H9 (cell line): ENCODE results near the gene HBP1. TPM values are rescaled to one million over a fixed set of nuclear protein-coding genes. Genes with fewer than 3 reads are reported as not detected.

Experiments used
- DNase-seq: peaks from one replicate; pipeline ENCODE4 v3.0.0-alpha.2; 2017
- H2AFZ ChIP-seq: one replicate; pipeline ENCODE4 v1.6.1; 2013; ENCODE audit warnings: mild to moderate bottlenecking, low read length, control low read depth, moderate library complexity
- H2AK5ac ChIP-seq: 2 replicates; pipeline ENCODE4 v1.6.1; 2013; ENCODE audit warnings: low read length, control low read depth, mixed read lengths; ENCODE audit not compliant: insufficient read length
- H2BK120ac ChIP-seq: one replicate; pipeline ENCODE4 v1.6.1; 2013; ENCODE audit warnings: low read depth, mild to moderate bottlenecking, low read length, control low read depth, inconsistent platforms; ENCODE audit not compliant: poor library complexity, severe bottlenecking
- H2BK12ac ChIP-seq: 2 replicates; pipeline ENCODE4 v1.6.1; 2013; ENCODE audit warnings: low read length, control low read depth, mixed read lengths, low read depth; ENCODE audit not compliant: insufficient read length
- H2BK15ac ChIP-seq: 2 replicates; pipeline ENCODE4 v1.6.1; 2013; ENCODE audit warnings: low read depth, low read length, control low read depth
- H2BK20ac ChIP-seq: one replicate; pipeline ENCODE4 v1.6.1; 2013; ENCODE audit warnings: low read depth, mild to moderate bottlenecking, low read length, control low read depth, inconsistent platforms; ENCODE audit not compliant: poor library complexity, severe bottlenecking
- H2BK5ac ChIP-seq: 2 replicates; pipeline ENCODE4 v1.6.1; 2013; ENCODE audit warnings: low read length, control low read depth, mixed read lengths; ENCODE audit not compliant: insufficient read length
- H3K14ac ChIP-seq: 2 replicates; pipeline ENCODE4 v1.6.1; 2013; ENCODE audit warnings: low read length, control low read depth; ENCODE audit not compliant: insufficient read depth
- H3K18ac ChIP-seq: 2 replicates; pipeline ENCODE4 v1.6.1; 2013; ENCODE audit warnings: low read depth, mild to moderate bottlenecking, mixed read lengths, low read length, control low read depth; ENCODE audit not compliant: insufficient read length
- H3K23ac ChIP-seq: 2 replicates; pipeline ENCODE4 v1.6.1; 2013; ENCODE audit warnings: low read length, control low read depth, mixed read lengths, low read depth; ENCODE audit not compliant: insufficient read length
- H3K23me2 ChIP-seq: 2 replicates; pipeline ENCODE4 v1.6.1; 2013; ENCODE audit warnings: low read depth, mild to moderate bottlenecking, mixed read lengths, low read length, control low read depth; ENCODE audit not compliant: insufficient read length, poor library complexity, severe bottlenecking
- H3K27ac ChIP-seq: 2 replicates; pipeline ENCODE4 v1.5.1; 2013; ENCODE audit warnings: low read length, control low read depth, mixed read lengths, low read depth; ENCODE audit not compliant: insufficient read length
- H3K27me3 ChIP-seq: 2 replicates; pipeline ENCODE4 v1.6.1; 2013; ENCODE audit warnings: low read length, control low read depth, inconsistent platforms; ENCODE audit not compliant: insufficient read depth
- H3K4ac ChIP-seq: 2 replicates; pipeline ENCODE4 v1.6.1; 2013; ENCODE audit warnings: low read depth, mild to moderate bottlenecking, control low read depth, inconsistent platforms, low read length, moderate library complexity
- H3K4me1 ChIP-seq: 2 replicates; pipeline ENCODE4 v1.6.1; 2013; ENCODE audit warnings: low read length, control low read depth, inconsistent platforms; ENCODE audit not compliant: insufficient read depth
- H3K4me2 ChIP-seq: 2 replicates; pipeline ENCODE4 v1.6.1; 2013; ENCODE audit warnings: low read length, control low read depth, mixed read lengths; ENCODE audit not compliant: insufficient read length, insufficient read depth
- H3K56ac ChIP-seq: 2 replicates; pipeline ENCODE4 v1.6.1; 2013; ENCODE audit warnings: low read depth, mild to moderate bottlenecking, mixed read lengths, low read length, control low read depth; ENCODE audit not compliant: insufficient read length
- H3K79me1 ChIP-seq: 2 replicates; pipeline ENCODE4 v1.6.1; 2013; ENCODE audit warnings: low read depth, mild to moderate bottlenecking, moderate library complexity, low read length, control low read depth, inconsistent platforms; ENCODE audit not compliant: insufficient read depth, poor library complexity, severe bottlenecking
- H3K79me2 ChIP-seq: 2 replicates; pipeline ENCODE4 v1.6.1; 2013; ENCODE audit warnings: low read length, control low read depth, inconsistent platforms; ENCODE audit not compliant: insufficient read depth
- H3K9ac ChIP-seq: 2 replicates; pipeline ENCODE4 v1.6.1; 2013; ENCODE audit warnings: low read length, control low read depth, mixed read lengths; ENCODE audit not compliant: insufficient read length; ENCODE audit errors: extremely low read depth
- H3K9me3 ChIP-seq: one replicate; pipeline ENCODE4 v1.6.1; 2013; ENCODE audit warnings: low read depth, low read length, inconsistent platforms; ENCODE audit not compliant: control insufficient read depth
- H3T11ph ChIP-seq: one replicate; pipeline ENCODE4 v1.6.1; 2013; ENCODE audit warnings: mild to moderate bottlenecking, low read length, control low read depth, inconsistent platforms
- H4K20me1 ChIP-seq: one replicate; pipeline ENCODE4 v1.6.1; 2013; ENCODE audit not compliant: control insufficient read depth, insufficient read length, insufficient read depth
- H4K5ac ChIP-seq: 2 replicates; pipeline ENCODE4 v1.6.1; 2013; ENCODE audit warnings: low read depth, mild to moderate bottlenecking, mixed read lengths, low read length, control low read depth; ENCODE audit not compliant: insufficient read length
- H4K8ac ChIP-seq: replicated peaks from 2 replicates; pipeline ENCODE4 v1.6.1; 2013; ENCODE audit warnings: low read length, control low read depth, mixed read lengths, low read depth; ENCODE audit not compliant: insufficient read length
- H4K91ac ChIP-seq: 2 replicates; pipeline ENCODE4 v1.6.1; 2013; ENCODE audit warnings: low read depth, mild to moderate bottlenecking, moderate library complexity, mixed read lengths, low read length, control low read depth; ENCODE audit not compliant: insufficient read length
- H3K27ac Mint-ChIP-seq, 3 experiments: 2 replicates in 2 of 3; 3 replicates in 1 of 3; pipeline ENCODE4 v1.8.0; 2020 to 2021; ENCODE audit warnings: mixed read lengths in 3 of 3, mild to moderate bottlenecking in 1 of 3, moderate library complexity in 1 of 3
- H3K27me3 Mint-ChIP-seq: 2 replicates; pipeline ENCODE4 v1.8.0; 2021; ENCODE audit warnings: low read depth, mild to moderate bottlenecking, moderate library complexity, mixed read lengths
- H3K36me3 Mint-ChIP-seq, 3 experiments: 2 replicates in 2 of 3; 3 replicates in 1 of 3; pipeline ENCODE4 v1.8.0; 2020 to 2021; ENCODE audit warnings: low read depth in 3 of 3, mixed read lengths in 3 of 3; ENCODE audit not compliant: insufficient read depth in 1 of 3
- H3K4me1 Mint-ChIP-seq, 2 experiments: 2 replicates each; pipeline ENCODE4 v1.8.0; 2020; ENCODE audit warnings: mixed read lengths in 2 of 2
- H3K4me3 Mint-ChIP-seq, 2 experiments: 2 replicates in 1 of 2; 3 replicates in 1 of 2; pipeline ENCODE4 v1.8.0; 2020 to 2021; ENCODE audit warnings: mild to moderate bottlenecking in 2 of 2, mixed read lengths in 2 of 2, moderate library complexity in 1 of 2
- H3K9me3 Mint-ChIP-seq, 2 experiments: 2 replicates in 1 of 2; 3 replicates in 1 of 2; pipeline ENCODE4 v1.8.0; 2020; ENCODE audit warnings: mild to moderate bottlenecking in 2 of 2, mixed read lengths in 2 of 2, moderate library complexity in 1 of 2
- WGBS: extraction: QIAGEN DNeasy Blood & Tissue Kit; methylation state at CpG from one replicate; pipeline ENCODE4 v1.1.7; 2013; ENCODE audit warnings: missing lambda C conversion rate, low lambda C conversion rate, mixed read lengths; ENCODE audit not compliant: insufficient read length; ENCODE audit errors: extremely low coverage; 5-methylcytosine and 5-hydroxymethylcytosine counted together
- total RNA-seq: library from RNA; stranded (reverse); gene quantifications from 2 replicates; pipeline ENCODE4 v1.2.1, GENCODE V29; 2021
- TF ChIP-seq, protein P1 (sequence below): fragments of 200-600 bp; sonication (generic); conservative IDR thresholded peaks from 3 replicates; pipeline ENCODE4 v1.8.0; 2021; ENCODE audit warnings: antibody characterized with exemption, mild to moderate bottlenecking

The HBP1 gene
- total RNA-seq, 1 experiment from 2014 or later, result 27.6 TPM

DNA sequence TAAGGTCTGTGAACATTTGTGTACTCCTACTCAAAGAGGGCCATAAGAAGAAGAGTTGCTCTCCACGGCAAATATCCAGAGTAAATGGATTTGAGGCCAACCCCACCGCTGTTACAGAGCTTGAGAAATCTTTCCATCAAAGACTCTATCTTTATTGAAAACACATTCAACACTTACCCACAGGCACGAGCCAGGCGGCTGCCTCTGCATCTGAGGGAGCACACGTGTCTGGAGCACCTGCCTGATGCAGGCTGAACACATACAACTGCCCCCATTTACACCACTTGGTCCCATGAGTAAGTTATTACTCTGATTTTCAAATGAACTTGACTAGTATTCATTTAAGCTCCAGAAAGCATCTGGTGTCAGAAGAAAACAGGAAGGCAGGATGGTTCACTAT lies 38.7 kb downstream of the HBP1 start:
- H3K4me3 Mint-ChIP-seq, result no peak overlapping the region
- peaks cover 7 to 27% (median 19%) of the 10 kb centered on the region in 3 experiments; a peak in 6 of 7 replicates for H3K36me3 Mint-ChIP-seq
- Histone ChIP-seq H3K4ac (no peak overlapping the region), H2BK20ac (no peak overlapping the region), H3K23ac (no peak overlapping the region), H3K14ac (no peak overlapping the region), H3K4me1 (no peaks in the 10 kb centered on the region), H3K79me1 (no peaks in the 10 kb centered on the region), H2BK120ac (no peak overlapping the region), H4K91ac (no peak overlapping the region), H4K20me1 (no peaks in the 10 kb centered on the region), H3T11ph (no peak overlapping the region), H2AK5ac (no peak overlapping the region), H3K23me2 (no peaks in the 10 kb centered on the region), H3K18ac (no peak overlapping the region), H3K9ac (no peak overlapping the region), H2BK12ac (no peak overlapping the region), H4K5ac (no peak overlapping the region), H3K79me2 (no peaks in the 10 kb centered on the region), H2BK5ac (no peak overlapping the region), H3K27me3 (no peaks in the 10 kb centered on the region), H2AFZ (no peak overlapping the region), H2BK15ac (no peak overlapping the region), H3K56ac (no peak overlapping the region), H3K4me2 (no peak overlapping the region), H3K9me3 (no peaks in the 10 kb centered on the region), H3K27ac (no peak overlapping the region), H4K8ac (no peak overlapping the region)
- H3K27me3 Mint-ChIP-seq, result no peaks in the 10 kb centered on the region
- H3K27ac Mint-ChIP-seq, result no peak overlapping the region
- no peaks in the 10 kb centered on the region for H3K4me1 Mint-ChIP-seq
- H3K9me3 Mint-ChIP-seq, result no peaks in the 10 kb centered on the region
- DNase-seq, result no peak
- WGBS, result no CpG with 5 or more reads among the region's 5 CpGs
- TF ChIP-seq, protein P1, sequence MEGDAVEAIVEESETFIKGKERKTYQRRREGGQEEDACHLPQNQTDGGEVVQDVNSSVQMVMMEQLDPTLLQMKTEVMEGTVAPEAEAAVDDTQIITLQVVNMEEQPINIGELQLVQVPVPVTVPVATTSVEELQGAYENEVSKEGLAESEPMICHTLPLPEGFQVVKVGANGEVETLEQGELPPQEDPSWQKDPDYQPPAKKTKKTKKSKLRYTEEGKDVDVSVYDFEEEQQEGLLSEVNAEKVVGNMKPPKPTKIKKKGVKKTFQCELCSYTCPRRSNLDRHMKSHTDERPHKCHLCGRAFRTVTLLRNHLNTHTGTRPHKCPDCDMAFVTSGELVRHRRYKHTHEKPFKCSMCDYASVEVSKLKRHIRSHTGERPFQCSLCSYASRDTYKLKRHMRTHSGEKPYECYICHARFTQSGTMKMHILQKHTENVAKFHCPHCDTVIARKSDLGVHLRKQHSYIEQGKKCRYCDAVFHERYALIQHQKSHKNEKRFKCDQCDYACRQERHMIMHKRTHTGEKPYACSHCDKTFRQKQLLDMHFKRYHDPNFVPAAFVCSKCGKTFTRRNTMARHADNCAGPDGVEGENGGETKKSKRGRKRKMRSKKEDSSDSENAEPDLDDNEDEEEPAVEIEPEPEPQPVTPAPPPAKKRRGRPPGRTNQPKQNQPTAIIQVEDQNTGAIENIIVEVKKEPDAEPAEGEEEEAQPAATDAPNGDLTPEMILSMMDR, result no peak
